GM21367 (cell line): ENCODE data around the gene BPIFB6.

Source experiments
- ATAC-seq: cut with Tn5 transposase; IDR thresholded peaks from one replicate; pipeline ENCODE4 v1.9.1; 2021; ENCODE audit not compliant: unreplicated experiment

The BPIFB6 gene, protein sequence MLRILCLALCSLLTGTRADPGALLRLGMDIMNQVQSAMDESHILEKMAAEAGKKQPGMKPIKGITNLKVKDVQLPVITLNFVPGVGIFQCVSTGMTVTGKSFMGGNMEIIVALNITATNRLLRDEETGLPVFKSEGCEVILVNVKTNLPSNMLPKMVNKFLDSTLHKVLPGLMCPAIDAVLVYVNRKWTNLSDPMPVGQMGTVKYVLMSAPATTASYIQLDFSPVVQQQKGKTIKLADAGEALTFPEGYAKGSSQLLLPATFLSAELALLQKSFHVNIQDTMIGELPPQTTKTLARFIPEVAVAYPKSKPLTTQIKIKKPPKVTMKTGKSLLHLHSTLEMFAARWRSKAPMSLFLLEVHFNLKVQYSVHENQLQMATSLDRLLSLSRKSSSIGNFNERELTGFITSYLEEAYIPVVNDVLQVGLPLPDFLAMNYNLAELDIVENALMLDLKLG

DNA sequence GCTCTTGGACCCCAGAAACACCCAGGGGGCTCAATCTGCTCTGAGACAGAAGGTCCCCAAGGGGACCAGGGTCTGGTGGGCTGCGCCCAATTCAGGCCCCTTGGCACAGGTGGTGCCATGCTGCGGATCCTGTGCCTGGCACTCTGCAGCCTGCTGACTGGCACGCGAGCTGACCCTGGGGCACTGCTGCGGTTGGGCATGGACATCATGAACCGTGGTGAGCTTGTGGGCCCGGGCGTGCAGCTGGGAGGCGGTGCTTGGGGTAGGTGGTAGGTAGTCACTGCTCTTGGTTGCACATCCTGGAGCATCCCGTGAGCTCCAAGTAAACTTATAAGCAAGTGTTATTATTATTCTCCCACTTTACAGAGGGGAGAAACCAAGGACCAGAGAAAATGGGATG, at the start of gene BPIFB6:
TSS of gene BPIFB6 (plus strand) at position 118 of the 400 bp plus-strand sequence. CDS start at position 118, 0 bp downstream.
- ATAC-seq = no peak

DNA sequence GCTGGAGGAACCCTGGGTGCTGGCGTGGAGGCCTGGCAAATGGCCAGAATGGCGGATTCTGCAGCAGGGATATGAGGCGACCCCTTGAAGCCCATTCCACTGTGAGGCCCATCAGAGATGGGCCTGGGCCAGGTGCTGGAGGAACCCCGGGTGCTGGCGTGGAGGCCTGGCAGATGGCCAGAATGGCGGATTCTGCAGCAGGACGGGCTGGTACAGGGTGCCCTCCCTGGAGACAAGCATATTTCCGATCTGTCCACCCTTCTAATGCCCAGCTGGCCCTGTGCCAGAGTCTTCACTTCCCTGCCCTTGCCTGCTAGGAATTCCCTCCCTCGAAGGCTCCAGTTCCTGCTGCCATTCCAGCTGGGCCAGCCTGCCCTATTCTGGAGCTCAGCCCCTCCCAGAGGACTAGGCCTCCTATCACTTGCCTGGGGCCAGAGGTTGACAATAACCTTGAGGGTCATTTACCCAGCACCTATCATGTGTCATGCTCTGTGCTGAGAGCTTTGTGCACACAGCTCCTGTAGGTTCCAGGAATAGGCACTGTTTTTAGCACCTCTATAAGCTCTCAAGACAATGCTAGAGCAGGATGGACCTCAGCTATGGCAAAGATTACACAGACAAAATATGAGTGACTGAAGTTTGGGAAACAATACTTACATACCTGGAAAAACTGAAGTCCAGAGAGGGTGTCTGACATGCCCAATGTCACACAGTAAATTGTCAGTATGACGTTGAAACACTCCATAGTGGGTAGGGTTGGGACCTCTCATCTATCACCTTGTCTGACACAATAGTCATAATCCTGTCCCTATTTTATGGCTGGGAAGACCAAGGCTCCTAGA, 48.6 kb upstream of the BPIFB6 start:
- no peak for ATAC-seq

DNA sequence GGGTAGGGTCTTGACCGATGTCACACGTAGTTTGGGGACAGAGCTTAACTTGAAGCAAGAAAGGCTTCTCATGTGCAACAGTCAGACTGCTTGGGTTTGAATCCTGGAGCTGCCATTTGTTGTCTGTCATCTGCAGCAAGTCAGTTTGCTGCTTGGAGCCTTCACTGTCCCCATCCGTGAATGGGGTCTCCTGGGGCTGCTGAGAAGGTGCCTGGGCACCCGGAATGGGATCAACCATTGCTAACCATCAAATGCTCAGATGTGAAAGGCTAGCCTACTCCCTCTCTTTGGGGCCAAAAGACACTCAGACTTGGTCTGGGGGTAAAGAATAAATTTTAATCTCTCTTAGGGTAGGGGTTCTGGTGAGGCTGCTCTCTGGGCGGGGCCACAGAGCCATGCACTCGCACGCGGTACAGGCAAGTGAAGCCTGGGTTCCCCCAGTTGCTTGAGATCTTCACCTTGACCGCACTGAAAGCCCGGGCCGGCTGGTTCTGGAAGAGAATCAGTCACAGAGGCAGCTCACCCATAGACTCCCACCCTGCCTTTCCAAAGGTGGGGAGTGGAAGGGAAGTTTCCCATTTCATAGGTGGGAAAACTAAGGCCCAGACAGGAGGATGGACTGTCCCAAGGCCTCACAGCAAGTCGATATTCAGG, 47.9 kb upstream of the BPIFB6 start:
- no peak for ATAC-seq

DNA sequence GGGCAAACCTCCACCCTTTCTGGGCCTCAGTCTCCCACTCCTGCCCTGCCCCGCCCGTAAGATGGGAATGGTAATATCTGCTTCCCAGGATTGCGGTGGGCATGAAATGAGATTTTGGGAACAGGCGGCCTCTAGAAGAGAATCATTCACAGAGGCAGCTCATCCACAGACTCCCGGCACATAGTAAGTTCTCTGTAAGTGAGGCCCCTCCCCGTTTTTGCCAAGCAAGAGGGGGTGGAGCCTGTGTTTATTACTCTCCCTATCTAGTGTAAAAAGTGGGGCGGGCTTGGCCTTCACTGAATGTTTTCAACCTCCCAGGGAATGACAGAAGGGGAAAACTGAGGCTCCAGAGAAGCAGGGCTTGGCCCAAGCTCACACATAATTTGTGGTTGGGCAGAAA, 47.3 kb upstream of the BPIFB6 start:
- no peak for ATAC-seq

DNA sequence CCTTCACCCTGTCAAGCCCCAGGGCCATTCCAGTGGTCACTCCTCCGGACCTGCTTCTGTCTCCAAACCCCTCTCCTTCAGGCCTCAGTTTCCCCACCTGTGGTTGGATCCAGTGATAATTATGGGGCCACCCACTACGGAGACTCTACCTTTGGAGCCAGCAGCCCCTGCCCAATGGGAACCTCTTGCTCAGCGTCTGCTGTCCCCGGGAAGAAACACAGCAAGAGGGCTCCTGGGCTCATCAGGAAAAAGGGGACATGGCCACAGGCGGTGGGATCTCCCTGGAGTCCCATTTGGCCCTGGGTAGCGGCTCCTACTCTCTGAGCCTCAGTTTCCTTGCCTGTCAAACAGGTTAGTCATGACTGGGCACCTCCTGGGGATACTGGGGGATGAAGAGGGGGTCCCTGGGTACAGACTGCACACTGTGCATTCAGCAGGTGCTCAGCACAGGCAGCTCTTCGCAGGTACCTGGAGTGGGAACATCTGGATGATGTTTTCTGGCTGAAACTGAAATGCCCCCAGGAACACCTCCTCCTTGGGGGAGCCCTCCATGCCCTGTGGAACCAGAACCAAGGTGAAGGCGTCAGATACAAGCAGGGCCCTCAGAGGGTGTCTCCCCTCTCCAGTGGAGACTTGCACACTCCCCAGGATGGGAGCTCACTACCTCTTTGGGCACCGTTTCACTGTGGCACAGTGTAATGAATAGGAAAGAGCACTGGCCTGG, 46.7 kb upstream of the BPIFB6 start:
- ATAC-seq = no peak

DNA sequence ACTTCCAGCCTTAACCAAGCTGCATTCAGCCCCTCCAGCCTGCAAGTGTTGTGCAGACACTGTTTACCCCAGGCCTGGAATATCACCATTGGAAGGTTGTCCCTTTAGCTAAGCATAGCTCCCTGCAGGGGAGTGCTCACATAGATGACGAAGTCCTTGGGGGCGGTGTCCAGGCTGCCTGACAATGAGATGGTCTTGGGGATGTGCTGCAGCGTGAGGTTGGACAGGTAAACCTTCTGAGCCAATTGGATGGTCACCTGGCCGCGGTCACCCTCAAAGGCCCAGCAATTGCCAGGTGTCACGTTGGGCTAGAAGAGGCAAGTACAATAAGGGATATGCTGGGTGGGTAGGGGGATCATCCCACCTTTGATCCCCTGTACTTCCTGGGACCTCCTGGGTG, 45.9 kb upstream of the BPIFB6 start:
- ATAC-seq = no peak

DNA sequence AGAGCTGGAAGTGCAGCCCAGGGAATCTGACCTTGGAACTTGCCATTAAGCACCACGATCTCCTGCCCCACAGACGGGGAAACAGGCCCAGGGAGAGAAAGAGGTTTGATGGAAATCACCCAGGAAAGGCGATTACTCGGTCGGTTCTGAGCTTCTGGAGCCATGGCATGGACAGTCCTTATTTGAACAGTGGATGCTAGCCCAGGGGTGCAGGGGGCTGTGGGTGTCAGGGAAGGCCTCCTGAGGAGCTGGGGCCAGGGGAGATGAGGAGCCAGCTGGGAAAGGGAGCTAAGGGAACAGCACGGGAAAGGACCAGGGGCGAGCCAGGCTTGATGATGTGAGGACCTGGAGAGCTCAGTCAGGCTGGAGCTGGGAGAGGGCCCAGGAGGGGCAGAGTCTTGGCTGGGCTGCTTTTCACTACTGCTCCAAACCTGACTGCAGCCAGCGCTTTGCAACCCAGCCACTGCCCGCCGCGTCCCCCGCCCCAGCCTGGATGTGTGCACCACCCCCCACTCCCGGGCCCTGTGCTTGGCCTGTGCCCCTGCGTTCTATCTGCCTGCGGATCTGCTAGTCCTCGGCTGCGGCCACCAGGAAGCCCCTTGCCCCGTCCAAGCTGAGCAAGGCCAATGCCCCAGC, 45.0 kb upstream of the BPIFB6 start:
- ATAC-seq = no peak

DNA sequence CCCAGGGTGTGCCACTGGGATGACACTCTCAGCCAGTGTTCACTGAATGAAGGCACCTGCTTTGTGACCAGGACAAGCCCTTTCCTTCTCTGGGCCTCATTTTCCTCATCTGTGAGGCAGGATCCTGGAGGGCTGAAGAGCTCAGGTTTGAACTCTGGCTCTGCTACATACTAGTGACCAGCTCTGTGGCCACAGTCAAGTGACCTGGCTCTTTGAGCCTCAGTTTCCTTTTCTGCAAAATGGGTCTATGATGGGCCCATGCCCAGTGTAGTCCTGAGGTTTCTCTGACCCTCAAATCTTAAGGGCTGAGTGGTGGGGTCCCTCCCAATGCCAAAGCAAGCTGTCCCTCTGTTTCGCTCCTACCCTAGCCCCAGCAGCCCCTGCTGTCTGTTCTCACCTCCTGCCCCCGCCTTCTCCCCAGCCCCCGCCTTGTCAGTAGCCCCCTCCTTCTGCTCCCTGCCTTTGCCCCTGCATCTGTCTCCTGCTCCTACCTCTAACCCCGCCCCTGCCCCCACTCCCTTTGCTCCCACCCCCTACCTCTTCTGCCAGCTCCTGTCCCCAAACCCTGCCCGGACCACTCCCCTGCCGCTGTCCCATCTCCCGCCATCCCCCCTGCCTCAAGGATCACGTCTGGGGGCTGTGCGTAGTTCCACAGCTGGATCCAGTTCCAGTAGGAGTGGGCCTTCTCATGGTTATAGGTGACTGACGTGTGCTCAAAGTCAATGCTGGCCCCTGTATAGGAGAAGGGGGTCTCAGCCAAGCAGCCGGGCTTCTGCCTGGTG, 44.2 kb upstream of the BPIFB6 start:
- no peak for ATAC-seq

DNA sequence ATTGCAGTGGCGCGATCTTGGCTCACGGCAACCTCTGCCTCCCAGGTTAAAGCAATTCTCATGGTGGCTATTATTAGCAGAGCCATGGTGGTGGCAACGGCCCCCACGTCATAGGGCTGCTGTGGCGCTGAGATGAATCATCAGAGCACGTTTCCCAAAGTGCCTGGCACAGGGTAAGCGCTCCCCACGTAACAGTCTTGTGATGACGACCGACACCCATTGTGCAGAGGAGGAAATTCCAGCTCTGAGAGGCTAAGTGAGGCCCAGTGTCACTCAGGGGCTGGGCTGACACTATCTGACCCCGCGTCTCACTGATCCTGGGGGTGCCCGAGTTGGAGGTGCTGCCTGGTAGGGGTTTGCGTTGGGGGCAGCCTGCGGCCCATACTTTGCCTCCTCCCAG, 43.4 kb upstream of the BPIFB6 start:
- ATAC-seq = no peak

DNA sequence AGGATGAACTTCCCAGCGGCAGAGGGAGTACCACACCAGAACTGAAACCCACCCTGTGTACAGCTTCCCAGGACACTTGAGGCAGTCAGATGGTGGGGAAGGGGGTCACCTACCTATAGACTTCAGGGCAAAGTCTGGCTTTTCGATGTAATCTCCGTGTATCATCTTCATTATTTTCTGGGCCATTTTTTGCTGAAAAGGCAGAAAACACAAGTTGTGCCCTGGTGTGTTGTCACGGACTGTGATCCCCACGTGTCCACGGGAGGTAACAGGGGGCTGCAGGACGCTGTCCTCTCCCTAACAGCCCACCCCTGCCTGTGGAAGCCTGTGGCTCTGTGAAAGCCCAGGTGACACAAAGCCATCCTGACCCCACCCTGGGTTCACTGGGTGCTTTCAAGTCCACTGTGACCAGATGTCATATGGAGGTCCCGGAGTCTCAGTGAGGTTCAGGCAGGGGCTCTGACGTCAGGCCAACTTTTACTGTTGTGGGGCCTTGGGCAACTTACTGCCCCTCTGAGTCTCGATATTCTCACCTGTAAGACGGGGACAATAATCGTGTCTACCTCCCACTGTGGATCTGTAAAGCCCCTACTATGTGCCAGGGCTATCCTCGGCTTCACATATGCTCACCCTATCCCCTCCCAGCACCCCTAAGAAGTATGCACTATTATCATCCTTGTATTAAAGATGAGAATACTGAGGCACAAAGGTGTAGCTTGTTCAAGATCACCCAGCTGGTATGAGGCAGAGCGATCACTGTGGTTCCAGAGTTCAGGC, 41.8 kb upstream of the BPIFB6 start:
- ATAC-seq = no peak

DNA sequence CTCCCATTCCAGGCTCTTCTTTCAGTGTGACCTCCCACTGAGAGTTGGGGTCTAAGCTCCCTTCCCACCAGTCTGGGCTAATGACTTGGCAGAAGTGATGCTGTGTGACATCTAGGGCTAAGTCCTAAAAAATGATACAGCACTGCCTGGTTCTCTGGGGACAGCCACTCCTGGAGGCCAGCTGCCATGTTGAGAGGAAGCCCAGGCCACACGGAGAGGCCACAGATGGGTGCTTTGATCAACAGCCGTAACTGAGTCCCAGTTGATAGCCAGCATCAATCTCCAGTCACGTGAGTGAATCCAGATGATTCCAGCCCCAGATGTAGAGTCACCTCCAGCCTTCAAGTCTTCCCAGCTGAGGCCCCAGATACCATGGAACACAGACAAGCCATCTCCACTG, 41.0 kb upstream of the BPIFB6 start:
- no peak for ATAC-seq

DNA sequence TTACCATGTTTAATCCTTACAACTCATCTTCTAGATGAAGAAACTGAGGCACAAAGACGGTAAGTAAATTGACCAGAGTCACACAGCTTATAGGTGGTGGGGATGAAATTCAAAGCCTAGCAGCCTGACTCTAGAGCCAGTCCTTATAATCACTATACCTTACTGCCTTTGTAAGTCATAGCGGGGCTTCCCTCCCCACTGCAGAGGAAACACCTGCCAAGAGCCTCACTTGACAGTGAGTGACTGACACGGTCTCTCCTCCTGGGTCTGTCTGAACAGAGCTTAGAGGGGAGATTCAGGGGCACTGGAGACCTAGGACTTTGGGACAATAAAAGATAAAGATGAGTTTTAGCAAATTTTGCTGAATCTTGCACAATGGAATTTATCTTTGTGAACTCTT, 40.1 kb upstream of the BPIFB6 start:
- ATAC-seq = no peak

DNA sequence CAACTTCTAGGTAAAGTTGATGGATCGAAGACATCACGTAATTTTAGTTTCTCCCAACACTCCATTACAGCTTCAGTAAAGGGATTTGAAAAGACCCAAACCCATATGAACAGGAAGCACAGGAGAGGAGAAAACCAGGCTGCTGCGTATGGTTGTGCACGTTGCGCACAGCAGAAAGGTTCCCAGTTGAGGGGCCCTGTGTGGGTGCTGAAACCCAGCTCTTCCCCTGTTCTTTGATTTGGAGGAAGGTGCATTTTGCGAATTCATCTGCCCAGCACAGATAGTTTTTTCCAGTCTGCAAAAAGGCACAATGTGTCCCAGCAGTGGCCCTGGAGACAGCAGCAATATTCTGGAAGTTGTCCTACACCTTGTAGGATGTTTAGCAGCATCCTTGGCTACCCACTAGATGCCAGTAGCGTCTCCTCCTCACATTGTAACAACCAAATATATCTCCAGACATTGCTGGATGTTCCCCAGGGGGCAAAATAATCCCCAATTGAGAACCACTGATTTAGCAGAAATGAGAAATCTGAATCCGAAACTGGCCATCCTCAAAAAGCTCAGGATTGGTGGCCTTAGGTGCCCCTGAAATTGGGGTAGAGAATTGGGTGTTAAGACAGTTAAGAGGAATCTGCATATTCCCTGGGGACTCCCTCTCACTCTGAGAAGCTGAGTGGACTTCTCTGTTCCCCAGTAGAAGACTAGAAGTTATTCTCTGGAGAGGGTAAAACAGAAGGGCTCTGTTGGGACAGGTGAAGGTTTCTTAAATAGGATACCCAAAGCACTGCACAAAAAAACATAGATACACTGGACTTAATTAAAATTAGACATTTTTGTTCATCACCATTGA, 39.4 kb upstream of the BPIFB6 start:
- no peak for ATAC-seq

DNA sequence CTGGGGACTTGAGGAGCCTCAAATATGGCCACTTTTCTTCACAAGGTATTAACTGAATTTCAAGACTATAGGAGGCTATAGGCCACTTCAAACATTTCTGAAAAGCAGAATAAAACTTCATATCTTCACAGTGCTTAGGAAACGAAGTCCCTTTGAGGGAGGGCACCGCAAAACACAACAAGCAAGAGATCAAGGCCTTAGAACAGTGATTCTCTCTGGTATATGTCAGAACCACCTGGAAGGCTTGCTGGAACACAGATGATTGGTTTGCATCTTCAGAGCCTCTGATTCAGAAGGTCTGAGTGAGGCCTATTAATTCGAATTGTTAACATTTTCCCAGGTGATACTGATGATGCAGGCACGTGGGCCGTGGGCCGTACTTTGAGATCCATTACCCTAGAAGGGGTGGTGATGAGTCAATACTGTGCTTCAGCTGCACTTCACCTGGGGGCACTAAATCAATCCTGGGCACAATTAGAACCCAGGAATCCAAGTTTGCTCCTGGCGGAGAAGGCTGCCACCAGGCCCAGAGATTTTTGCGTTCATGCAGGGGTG, 37.9 kb upstream of the BPIFB6 start:
- ATAC-seq = no peak

DNA sequence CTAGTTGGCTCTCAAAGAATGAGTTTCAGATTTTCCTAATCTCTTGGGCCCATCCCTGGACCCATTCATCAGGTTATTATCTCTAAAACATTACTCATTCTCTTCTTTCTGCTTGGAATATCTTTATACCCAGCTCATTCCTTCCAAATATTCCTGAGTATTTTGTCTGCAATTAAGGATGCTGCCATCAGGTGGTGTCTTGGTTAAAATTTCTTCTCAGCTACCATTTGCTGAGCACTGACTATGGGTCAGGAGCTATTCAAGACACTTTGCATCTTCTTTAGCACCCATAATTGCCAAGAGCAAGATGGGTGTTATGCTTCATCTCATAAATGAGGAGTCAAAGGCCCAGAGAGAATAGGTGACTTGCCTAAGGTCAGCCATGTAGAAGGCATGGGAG, 35.6 kb upstream of the BPIFB6 start:
- no peak for ATAC-seq

DNA sequence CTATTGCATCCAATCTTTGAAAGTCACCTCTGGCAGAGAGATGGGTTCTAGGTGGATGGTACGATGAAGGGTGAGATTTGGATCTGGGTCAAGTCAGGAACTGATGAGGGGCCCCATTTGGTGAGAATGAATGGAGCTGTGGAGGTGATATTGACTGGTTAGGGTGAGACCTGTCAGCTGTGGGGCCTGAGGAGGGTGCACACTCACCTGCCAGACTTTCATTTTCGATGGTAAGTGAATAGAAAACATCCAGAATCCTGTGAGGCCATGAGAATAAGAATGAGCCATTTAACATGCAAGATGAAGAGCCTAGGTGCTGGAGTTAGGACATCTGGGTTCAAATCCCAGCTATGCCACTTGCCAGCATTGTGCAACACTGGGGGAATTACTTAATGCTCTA, 34.0 kb upstream of the BPIFB6 start:
- no peak for ATAC-seq

DNA sequence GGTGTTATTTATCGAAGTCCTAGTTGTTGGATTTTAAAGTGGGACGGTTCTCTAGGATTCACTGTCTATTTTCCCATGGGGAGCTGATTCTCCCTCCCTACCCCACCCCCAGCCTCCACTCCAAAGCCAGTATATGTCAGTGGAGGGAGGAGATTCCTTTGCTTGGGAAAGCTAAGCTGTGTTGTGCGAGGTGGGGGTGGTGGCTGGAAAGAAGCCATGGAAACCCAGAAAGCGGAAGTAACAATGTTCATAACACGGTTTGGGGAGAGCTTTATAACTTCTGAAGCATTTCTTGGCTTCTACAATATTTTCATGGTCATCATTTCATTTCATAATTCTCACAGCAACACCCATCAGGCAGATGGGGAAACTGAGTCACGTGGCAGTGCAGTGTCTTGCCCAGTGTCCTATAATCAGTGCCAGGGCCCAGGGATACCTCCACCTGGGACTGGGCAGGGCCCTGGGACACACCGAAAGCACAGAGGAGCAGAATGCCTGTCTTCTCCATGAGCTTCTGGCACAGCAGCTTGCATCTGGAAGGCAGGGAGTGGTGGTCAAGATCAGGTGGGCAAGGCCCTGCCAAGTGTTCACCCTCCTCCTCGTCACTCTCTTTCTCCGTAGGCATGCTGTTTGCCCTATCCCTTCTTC, 31.7 kb upstream of the BPIFB6 start:
- ATAC-seq = no peak
